HG03558 (cell line): ENCODE results near the gene OTOS.

Experiments
- ATAC-seq: cut with Tn5 transposase; IDR thresholded peaks from one replicate; pipeline ENCODE4 v1.9.1; 2021; ENCODE audit warnings: moderate number of reproducible peaks; ENCODE audit not compliant: unreplicated experiment; ENCODE audit errors: extremely low read depth

OTOS gene

GRCh38 chr2:240168546-240169361 is 28.3 kb upstream of the OTOS start:
- ATAC-seq = no peak

- no peak for ATAC-seq
These were observed 27.6 kb upstream of the OTOS start for GRCh38 chr2:240168041-240168440.

- no peak for ATAC-seq
These were observed 27.1 kb upstream of the OTOS start for GRCh38 chr2:240167588-240167880.

- no peak for ATAC-seq
These were observed 26.5 kb upstream of the OTOS start for GRCh38 chr2:240166761-240167587.

GRCh38 chr2:240166191-240166590 is 25.7 kb upstream of the OTOS start:
- ATAC-seq = no peak

- no peak for ATAC-seq
These were observed 25.2 kb upstream of the OTOS start for GRCh38 chr2:240165661-240166060.

GRCh38 chr2:240165034-240165433 is 24.6 kb upstream of the OTOS start:
- ATAC-seq = no peak

GRCh38 chr2:240164586-240164985 is 24.1 kb upstream of the OTOS start:
- no peak for ATAC-seq

- ATAC-seq = no peak
These were observed 23.6 kb upstream of the OTOS start for GRCh38 chr2:240163844-240164574.

GRCh38 chr2:240162939-240163714 is 22.7 kb upstream of the OTOS start:
- ATAC-seq = no peak

- no peak for ATAC-seq
These were observed 22.1 kb upstream of the OTOS start for GRCh38 chr2:240162531-240162930.

GRCh38 chr2:240162032-240162431 is 21.6 kb upstream of the OTOS start:
- no peak for ATAC-seq

- no peak for ATAC-seq
These were observed 20.8 kb upstream of the OTOS start for GRCh38 chr2:240161087-240161750.

- ATAC-seq = no peak
These were observed 20.0 kb upstream of the OTOS start for GRCh38 chr2:240160291-240161086.

GRCh38 chr2:240159251-240159839 is 18.9 kb upstream of the OTOS start:
- no peak for ATAC-seq

GRCh38 chr2:240157147-240157470 is 16.7 kb upstream of the OTOS start:
- no peak for ATAC-seq

- ATAC-seq = no peak
These were observed 16.1 kb upstream of the OTOS start for GRCh38 chr2:240156435-240157146.

- no peak for ATAC-seq
These were observed 15.4 kb upstream of the OTOS start for GRCh38 chr2:240155745-240156390.
